HepG2 (cell line): ENCODE data around the gene SHLD3. TPM values are rescaled to one million over a fixed set of nuclear protein-coding genes. Genes with fewer than 3 reads are reported as not detected.

Experiments
- BCL6 ChIP-seq: IDR thresholded peaks from 2 replicates; pipeline ENCODE4 v1.6.1; 2016; ENCODE audit warnings: missing genetic modification reagents, missing compliant biosample characterization
- CREB1 ChIP-seq, 2 experiments: fragments of 450-650 bp in 1 of 2; IDR thresholded peaks; 2 replicates each; pipeline ENCODE4 v1.6.1; 2016 to 2017; ENCODE audit warnings: control low read depth in 1 of 2, mild to moderate bottlenecking in 1 of 2, missing compliant biosample characterization in 1 of 2, missing genetic modification characterization in 1 of 2
- E2F1 ChIP-seq: sonication (generic); formaldehyde crosslinking; IDR thresholded peaks from 2 replicates; pipeline ENCODE4 v1.5.0; 2020; ENCODE audit warnings: missing genetic modification reagents
- ELF1 ChIP-seq: sonication (generic); formaldehyde crosslinking; IDR thresholded peaks from 2 replicates; pipeline ENCODE4 v1.4.0; 2020; ENCODE audit warnings: missing genetic modification reagents
- KAT2B ChIP-seq: fragments of 150-350 bp; IDR thresholded peaks from 2 replicates; pipeline ENCODE4 v1.6.1; 2014; ENCODE audit warnings: low read depth, low read length, borderline replicate concordance
- KLF6 ChIP-seq: IDR thresholded peaks from 2 replicates; pipeline ENCODE4 v1.8.0; 2016; ENCODE audit warnings: missing biosample characterization, missing genetic modification reagents
- MEF2D ChIP-seq: sonication (generic); formaldehyde crosslinking; IDR thresholded peaks from 2 replicates; pipeline ENCODE4 v1.5.1; 2020; ENCODE audit warnings: mild to moderate bottlenecking, missing genetic modification reagents
- MYPOP ChIP-seq: sonication (generic); formaldehyde crosslinking; IDR thresholded peaks from 2 replicates; pipeline ENCODE4 v1.8.1; 2023; ENCODE audit warnings: mild to moderate bottlenecking, moderate library complexity, missing genetic modification reagents
- NKX3-1 ChIP-seq: sonication (generic); formaldehyde crosslinking; IDR thresholded peaks from 2 replicates; pipeline ENCODE4 v1.5.0; 2020; ENCODE audit warnings: missing genetic modification reagents
- NR2F6 ChIP-seq, 2 experiments: IDR thresholded peaks; 2 replicates each; pipeline ENCODE4 v1.6.1; 2016; ENCODE audit warnings: antibody characterized with exemption in 1 of 2, mild to moderate bottlenecking in 1 of 2
- PRDM10 ChIP-seq: sonication (generic); formaldehyde crosslinking; IDR thresholded peaks from 2 replicates; pipeline ENCODE4 v1.4.0; 2020; ENCODE audit warnings: low read depth, missing genetic modification reagents
- PTBP1 ChIP-seq: fragments of 200-400 bp; formaldehyde crosslinking; IDR thresholded peaks from 2 replicates; pipeline ENCODE4 v1.6.1; 2018; ENCODE audit warnings: low read length, low read depth; ENCODE audit not compliant: poor library complexity, severe bottlenecking
- RELA ChIP-seq: sonication (generic); formaldehyde crosslinking; IDR thresholded peaks from 2 replicates; pipeline ENCODE4 v1.4.0; 2020; ENCODE audit warnings: missing genetic modification reagents
- SOX6 ChIP-seq, 2 experiments: fragments of 450-650 bp in 1 of 2; sonication (generic) in 1 of 2; formaldehyde crosslinking in 1 of 2; IDR thresholded peaks; 2 replicates each; pipeline versions ENCODE4 v1.4.0 to v1.6.1; 2017 to 2020; ENCODE audit warnings: antibody characterized with exemption in 1 of 2, mild to moderate bottlenecking in 1 of 2, missing genetic modification reagents in 1 of 2
- SRY ChIP-seq: sonication (generic); formaldehyde crosslinking; IDR thresholded peaks from 2 replicates; pipeline ENCODE4 v1.8.0; 2022; ENCODE audit warnings: mild to moderate bottlenecking, missing genetic modification reagents
- TARDBP ChIP-seq: sonication (generic); formaldehyde crosslinking; IDR thresholded peaks from 2 replicates; pipeline ENCODE4 v1.8.0; 2022; ENCODE audit warnings: mild to moderate bottlenecking, missing genetic modification reagents
- ZBTB26 ChIP-seq: IDR thresholded peaks from 2 replicates; pipeline ENCODE4 v1.6.1; 2016; ENCODE audit warnings: missing compliant biosample characterization, missing genetic modification reagents, borderline replicate concordance
- ZFY ChIP-seq: sonication (generic); formaldehyde crosslinking; IDR thresholded peaks from 2 replicates; pipeline ENCODE4 v1.4.0; 2020; ENCODE audit warnings: missing genetic modification reagents
- ZNF496 ChIP-seq: sonication (generic); formaldehyde crosslinking; IDR thresholded peaks from 2 replicates; pipeline ENCODE4 v1.8.1; 2023; ENCODE audit warnings: mild to moderate bottlenecking, moderate library complexity, missing genetic modification reagents; ENCODE audit not compliant: insufficient replicate concordance
- ZNF644 ChIP-seq: IDR thresholded peaks from 2 replicates; pipeline ENCODE4 v1.6.1; 2016; ENCODE audit warnings: low read depth
- ZNF710 ChIP-seq: sonication (generic); formaldehyde crosslinking; IDR thresholded peaks from 2 replicates; pipeline ENCODE4 v1.5.0; 2020; ENCODE audit warnings: mild to moderate bottlenecking, missing genetic modification reagents, borderline replicate concordance
- ZSCAN22 ChIP-seq: sonication (generic); formaldehyde crosslinking; IDR thresholded peaks from 2 replicates; pipeline ENCODE4 v1.4.0; 2020; ENCODE audit warnings: mild to moderate bottlenecking, missing genetic modification reagents
- polyA plus RNA-seq, 8 experiments: library from polyadenylated mRNA; depleted of rRNA in 3 of 8; stranded (reverse) in 7 of 8; unstranded in 1 of 8; fragments of >200 nt; fragmentation: Illumina TruSeq in 4 of 8; extraction: Trizol in 4 of 8; gene quantifications; 2 replicates each; pipeline versions ENCODE4 v1.2.1 to v1.2.3, GENCODE V29; 2011 to 2016; ENCODE audit warnings: low read depth in 4 of 8, missing spikeins in 1 of 8, mixed read lengths in 1 of 8; ENCODE audit not compliant: insufficient read depth in 1 of 8
- total RNA-seq, 5 experiments: library from RNA; depleted of rRNA; stranded (reverse); fragments of >200 nt; fragmentation: Illumina TruSeq; extraction: Trizol; gene quantifications; 2 replicates each; pipeline ENCODE4 v1.2.3, GENCODE V29; 2016; ENCODE audit warnings: low read depth in 1 of 5

Gene SHLD3
- total and polyA plus RNA-seq, 2 of the 13 experiments (the other 11 are each of a cell fraction or from before 2014, with no cell fraction given): 3.6 to 6.8 TPM

GRCh38 chr5:65651144-65651543, 26.3 kb downstream of the SHLD3 start (continued):
- no peak for TF ChIP-seq ZNF710 (CRISPR knock-in tag)
- TF ChIP-seq KLF6 (CRISPR knock-in tag): 0 out of 2 replicates have a peak, but pooled peaks have one; percentile 51
- no peak for TF ChIP-seq PRDM10
- TF ChIP-seq NR2F6 (IDR thresholded peaks at IDR 0.05): peak; percentile 51; the same call in 1 of the 2 replicates
- TF ChIP-seq NR2F6 (CRISPR knock-in tag; IDR thresholded peaks at IDR 0.05): peak; percentile 84
- no peak for TF ChIP-seq NKX3-1
- peak; percentile 17; the same call in 1 of the 2 replicates for TF ChIP-seq ELF1 (CRISPR knock-in tag)
- TF ChIP-seq TARDBP (CRISPR knock-in tag): no peak; the same call in 1 of the 2 replicates
- TF ChIP-seq MYPOP: no peak
- TF ChIP-seq SRY (CRISPR knock-in tag): no peak
- TF ChIP-seq BCL6 (CRISPR knock-in tag): peak; percentile 64
- no peak for TF ChIP-seq CREB1 (IDR thresholded peaks at IDR 0.05)
- no peak for TF ChIP-seq CREB1 (CRISPR knock-in tag; IDR thresholded peaks at IDR 0.05)
- no peak for TF ChIP-seq ZBTB26 (CRISPR knock-in tag)
- no peak for TF ChIP-seq ZSCAN22 (CRISPR knock-in tag)
- no peak for TF ChIP-seq ZFY (CRISPR knock-in tag)
- TF ChIP-seq PTBP1: no peak
- TF ChIP-seq ZNF496 (CRISPR knock-in tag): no peak
- peak; percentile 58; the same call in 1 of the 2 replicates for TF ChIP-seq ZNF644
- no peak for TF ChIP-seq KAT2B
- 0 out of 2 replicates have a peak, but pooled peaks have one; percentile 40 for TF ChIP-seq MEF2D (CRISPR knock-in tag)
- no peak for TF ChIP-seq RELA (CRISPR knock-in tag)
- no peak for TF ChIP-seq SOX6 (IDR thresholded peaks at IDR 0.05)
- peak; percentile 81 for TF ChIP-seq SOX6 (CRISPR knock-in tag; IDR thresholded peaks at IDR 0.05)
- TF ChIP-seq E2F1 (CRISPR knock-in tag): no peak
